Esophagus (tissue), 2 donors: ENCODE measurements around the gene CLCN2. TPM values are rescaled to one million over a fixed set of nuclear protein-coding genes. Genes with fewer than 3 reads are reported as not detected.

Source experiments
- H3K27ac ChIP-seq, 2 donors: one replicate each; pipeline ENCODE4 v1.5.1; 2013; ENCODE audit warnings: low read depth in 2 of 2, mild to moderate bottlenecking in 2 of 2, inconsistent platforms in 1 of 2, low read length in 1 of 2, moderate library complexity in 1 of 2
- H3K27me3 ChIP-seq, 2 donors: one replicate each; pipeline ENCODE4 v1.6.1; 2013; ENCODE audit warnings: low read length in 2 of 2, control low read depth in 1 of 2, mild to moderate bottlenecking in 1 of 2; ENCODE audit not compliant: insufficient read depth in 2 of 2, control insufficient read depth in 1 of 2
- H3K36me3 ChIP-seq, 2 donors: one replicate each; pipeline ENCODE4 v1.6.1; 2013; ENCODE audit warnings: low read length in 1 of 2; ENCODE audit not compliant: control insufficient read depth in 2 of 2, insufficient read depth in 2 of 2
- H3K4me1 ChIP-seq, 2 donors: one replicate each; pipeline ENCODE4 v1.6.1; 2013; ENCODE audit warnings: low read length in 1 of 2; ENCODE audit not compliant: control insufficient read depth in 2 of 2, insufficient read depth in 2 of 2
- H3K4me3 ChIP-seq, 2 donors: one replicate each; pipeline ENCODE4 v1.5.1; 2013; ENCODE audit warnings: low read length in 2 of 2, mild to moderate bottlenecking in 2 of 2, low read depth in 1 of 2, moderate library complexity in 1 of 2
- H3K9me3 ChIP-seq, 2 donors: one replicate each; pipeline ENCODE4 v1.6.1; 2013; ENCODE audit warnings: mild to moderate bottlenecking in 2 of 2, low read depth in 1 of 2, low read length in 1 of 2, moderate library complexity in 1 of 2; ENCODE audit not compliant: control insufficient read depth in 2 of 2, insufficient read depth in 1 of 2
- WGBS, 2 donors: extraction: QIAGEN DNeasy Blood & Tissue Kit; methylation state at CpG; one replicate each; pipeline ENCODE4 v1.1.7; 2013; 5-methylcytosine and 5-hydroxymethylcytosine counted together
- polyA plus RNA-seq, 2 donors: library from polyadenylated mRNA; stranded (reverse); fragments of 200-250 nt; gene quantifications; one replicate each; pipeline ENCODE4 v1.2.3, GENCODE V29; 2013
- donor health status: healthy with polysubstance abuse.
- donor health status: Bipolar disorder and iron deficiency.

Gene CLCN2
- polyA plus RNA-seq, 2 donors = 3.1 to 5.4 TPM

GRCh38 chr3:184333190-184333589 lies 28.2 kb downstream of the CLCN2 start:
- Histone ChIP-seq H3K27me3 (no peaks in the 10 kb centered on the region), H3K36me3 (peaks cover 24 to 45% of the 10 kb centered on the region in 2 donors), H3K4me3 (no peak overlapping the region), H3K9me3 (no peaks in the 10 kb centered on the region), H3K4me1 (peaks cover 2 to 11% of the 10 kb centered on the region in 2 donors), H3K27ac (peak overlapping the region; percentile 18 to 87)
- 79 to 86% methylated on average over 6 of the region's 6 CpGs for WGBS, 2 donors

GRCh38 chr3:184332370-184333090 lies 28.9 kb downstream of the CLCN2 start:
- 63 to 73% methylated on average over 10 of the region's 10 CpGs for WGBS, 2 donors
- peaks cover 2 to 10% of the 10 kb centered on the region in 2 donors for H3K4me1 ChIP-seq

GRCh38 chr3:184328516-184328915 lies 32.9 kb downstream of the CLCN2 start:
- H3K27ac ChIP-seq = no peak overlapping the region
- WGBS, 2 donors = 57 to 61% methylated on average over 3 of the region's 3 CpGs

More at GRCh38 chr3:184332370-184333090, 28.9 kb downstream of the CLCN2 start:
- Histone ChIP-seq H3K9me3 (no peaks in the 10 kb centered on the region), H3K27ac (peak overlapping the region; percentile 18 to 87), H3K36me3 (peaks cover 29 to 50% of the 10 kb centered on the region in 2 donors), H3K4me3 (no peak overlapping the region), H3K27me3 (no peaks in the 10 kb centered on the region)

DNA sequence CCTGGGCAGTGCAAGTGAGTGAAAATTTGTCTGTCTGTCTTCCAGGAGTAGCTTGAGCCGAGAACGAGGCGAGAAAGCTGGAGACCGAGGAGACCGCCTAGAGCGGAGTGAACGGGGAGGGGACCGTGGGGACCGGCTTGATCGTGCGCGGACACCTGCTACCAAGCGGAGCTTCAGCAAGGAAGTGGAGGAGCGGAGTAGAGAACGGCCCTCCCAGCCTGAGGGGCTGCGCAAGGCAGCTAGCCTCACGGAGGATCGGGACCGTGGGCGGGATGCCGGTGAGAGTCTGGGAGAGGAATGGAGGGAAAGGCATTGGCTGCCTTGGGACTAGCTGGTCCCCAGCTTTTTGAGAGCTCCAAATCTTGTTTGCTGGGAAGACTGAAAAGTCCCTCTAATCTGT lies 34.2 kb downstream of the CLCN2 start:
- H3K4me3 ChIP-seq = no peak overlapping the region
- H3K27ac ChIP-seq = no peak overlapping the region
- H3K27me3 ChIP-seq = no peaks in the 10 kb centered on the region
- H3K9me3 ChIP-seq = no peaks in the 10 kb centered on the region
- WGBS, 2 donors = 94 to 95% methylated on average over 21 of the region's 21 CpGs
- H3K4me1 ChIP-seq = peaks cover 0 to 2% of the 10 kb centered on the region in 2 donors
- peaks cover 52 to 76% of the 10 kb centered on the region in 2 donors for H3K36me3 ChIP-seq

More at GRCh38 chr3:184328516-184328915, 32.9 kb downstream of the CLCN2 start:
- Histone ChIP-seq H3K4me1 (peaks cover 0 to 2% of the 10 kb centered on the region in 2 donors), H3K9me3 (no peaks in the 10 kb centered on the region), H3K27me3 (no peaks in the 10 kb centered on the region), H3K36me3 (peaks cover 44 to 75% of the 10 kb centered on the region in 2 donors), H3K4me3 (no peak overlapping the region)

DNA sequence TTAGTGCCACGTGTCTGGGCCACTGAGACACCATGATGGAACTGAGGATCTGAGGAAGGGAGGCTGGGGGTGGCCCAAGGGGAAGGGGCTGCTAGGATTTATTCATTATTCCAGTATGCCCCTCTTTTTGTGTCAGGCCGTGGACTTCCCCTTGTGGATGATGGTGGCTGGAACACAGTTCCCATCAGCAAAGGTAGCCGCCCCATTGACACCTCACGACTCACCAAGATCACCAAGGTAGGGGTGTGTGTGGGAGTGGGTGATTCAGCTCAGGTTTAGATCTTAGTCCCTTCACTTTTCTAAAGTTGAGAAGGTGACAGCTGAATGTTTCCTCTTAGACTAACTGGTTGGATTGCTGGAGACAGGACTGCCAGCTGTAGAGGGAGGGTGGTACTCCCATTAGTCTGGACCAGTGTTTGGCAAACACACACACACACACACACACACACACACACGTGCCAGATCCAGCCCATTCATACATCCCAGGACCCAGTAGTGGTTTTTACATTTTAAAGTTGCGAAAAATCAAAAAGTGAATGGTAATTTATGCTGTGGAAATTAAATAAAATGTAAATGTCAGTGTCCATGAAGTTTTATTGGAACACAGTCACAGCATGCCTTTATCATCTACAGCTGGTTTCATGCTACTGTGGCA lies 35.6 kb downstream of the CLCN2 start:
- Histone ChIP-seq H3K4me3 (no peak overlapping the region), H3K4me1 (peaks cover 0 to under 1% of the 10 kb centered on the region in 2 donors), H3K9me3 (no peaks in the 10 kb centered on the region), H3K27ac (no peak overlapping the region), H3K36me3 (peaks cover 46 to 74% of the 10 kb centered on the region in 2 donors), H3K27me3 (no peaks in the 10 kb centered on the region)
- WGBS, 2 donors = 67 to 70% methylated on average over 6 of the region's 6 CpGs

DNA sequence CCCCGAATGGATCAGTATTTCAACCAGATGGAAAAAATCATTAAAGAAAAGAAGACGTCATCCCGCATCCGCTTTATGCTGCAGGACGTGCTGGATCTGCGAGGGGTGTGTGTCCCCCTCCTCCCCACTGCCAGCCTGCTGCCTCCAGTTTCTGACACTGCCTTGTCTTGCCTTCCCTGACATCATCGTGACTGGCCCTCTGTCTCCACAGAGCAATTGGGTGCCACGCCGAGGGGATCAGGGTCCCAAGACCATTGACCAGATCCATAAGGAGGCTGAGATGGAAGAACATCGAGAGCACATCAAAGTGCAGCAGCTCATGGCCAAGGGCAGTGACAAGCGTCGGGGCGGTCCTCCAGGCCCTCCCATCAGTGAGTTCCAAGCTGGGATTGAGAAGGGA lies 36.1 kb downstream of the CLCN2 start:
- H3K27ac ChIP-seq = no peak overlapping the region
- WGBS, 2 donors = 88 to 89% methylated on average over 13 of the region's 13 CpGs
- no peaks in the 10 kb centered on the region for H3K9me3 ChIP-seq
- no peaks in the 10 kb centered on the region for H3K27me3 ChIP-seq
- H3K4me1 ChIP-seq = peaks cover 0 to 6% of the 10 kb centered on the region in 2 donors
- H3K4me3 ChIP-seq = no peak overlapping the region
- H3K36me3 ChIP-seq = peaks cover 46 to 79% of the 10 kb centered on the region in 2 donors

DNA sequence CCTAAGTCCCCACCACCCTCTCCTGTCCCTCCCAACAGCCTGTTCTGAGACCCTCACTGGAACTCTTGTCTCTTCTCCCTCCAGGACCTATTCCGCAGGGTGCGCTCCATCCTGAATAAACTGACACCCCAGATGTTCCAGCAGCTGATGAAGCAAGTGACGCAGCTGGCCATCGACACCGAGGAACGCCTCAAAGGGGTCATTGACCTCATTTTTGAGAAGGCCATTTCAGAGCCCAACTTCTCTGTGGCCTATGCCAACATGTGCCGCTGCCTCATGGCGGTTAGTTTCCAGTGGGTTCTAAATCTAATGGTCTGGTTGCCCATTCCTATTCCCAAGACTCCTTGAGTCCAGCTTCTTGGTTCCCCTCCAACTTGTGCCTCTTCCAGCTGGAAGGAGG lies 37.7 kb downstream of the CLCN2 start:
- H3K27ac ChIP-seq = no peak overlapping the region

GRCh38 chr3:184322731-184323487 lies 38.5 kb downstream of the CLCN2 start:
- H3K4me1 ChIP-seq = peaks cover 0 to 13% of the 10 kb centered on the region in 2 donors
- no peaks in the 10 kb centered on the region for H3K9me3 ChIP-seq
- WGBS, 2 donors = 85 to 88% methylated on average over 20 of the region's 20 CpGs
- no peaks in the 10 kb centered on the region for H3K27me3 ChIP-seq
- no peak overlapping the region for H3K4me3 ChIP-seq
- H3K27ac ChIP-seq = peak overlapping the region in 1 of 2 donors; percentile 27
- H3K36me3 ChIP-seq = peaks cover 39 to 73% of the 10 kb centered on the region in 2 donors

More for the DNA sequence above, 37.7 kb downstream of the CLCN2 start:
- WGBS, 2 donors = 87 to 93% methylated on average over 8 of the region's 8 CpGs
- Histone ChIP-seq H3K36me3 (peaks cover 45 to 80% of the 10 kb centered on the region in 2 donors), H3K4me1 (peaks cover 0 to 13% of the 10 kb centered on the region in 2 donors), H3K4me3 (no peak overlapping the region), H3K27me3 (no peaks in the 10 kb centered on the region), H3K9me3 (no peaks in the 10 kb centered on the region)

DNA sequence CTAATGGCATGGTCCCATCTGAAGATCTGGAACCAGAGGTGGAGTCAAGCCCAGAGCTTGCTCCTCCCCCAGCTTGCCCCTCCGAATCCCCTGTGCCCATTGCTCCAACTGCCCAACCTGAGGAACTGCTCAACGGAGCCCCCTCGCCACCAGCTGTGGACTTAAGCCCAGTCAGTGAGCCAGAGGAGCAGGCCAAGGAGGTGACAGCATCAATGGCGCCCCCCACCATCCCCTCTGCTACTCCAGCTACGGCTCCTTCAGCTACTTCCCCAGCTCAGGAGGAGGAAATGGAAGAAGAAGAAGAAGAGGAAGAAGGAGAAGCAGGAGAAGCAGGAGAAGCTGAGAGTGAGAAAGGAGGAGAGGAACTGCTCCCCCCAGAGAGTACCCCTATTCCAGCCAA lies 39.7 kb downstream of the CLCN2 start:
- peaks cover 0 to 23% of the 10 kb centered on the region in 2 donors for H3K4me1 ChIP-seq
- peak overlapping the region in 1 of 2 donors; percentile 45 for H3K27ac ChIP-seq
- no peak overlapping the region for H3K4me3 ChIP-seq
- no peaks in the 10 kb centered on the region for H3K9me3 ChIP-seq
- peaks cover 31 to 70% of the 10 kb centered on the region in 2 donors for H3K36me3 ChIP-seq
- no peaks in the 10 kb centered on the region for H3K27me3 ChIP-seq
- WGBS, 2 donors = 84 to 90% methylated on average over 5 of the region's 5 CpGs
